Testis (tissue), 2 donors: Measurements from ENCODE around the gene NDRG3.
"Not testable (repeated sequence)": the region's sequence is repeated elsewhere in the genome, so short reads cannot be mapped to it uniquely, and the experiment has no call there.

Experiments used
- CTCF ChIP-seq, 3 experiments: fragments of 450-650 bp in 2 of 3; fragments of 200-600 bp in 1 of 3; sonication (generic) in 1 of 3; IDR thresholded peaks; one replicate each; pipeline ENCODE4 v1.5.1; 2016 to 2019; ENCODE audit warnings: antibody characterized with exemption in 3 of 3, mild to moderate bottlenecking in 2 of 3, moderate library complexity in 1 of 3
- POLR2A ChIP-seq: fragments of 450-650 bp; IDR thresholded peaks from one replicate; pipeline ENCODE4 v1.6.1; 2017; ENCODE audit warnings: antibody characterized with exemption, mild to moderate bottlenecking, moderate library complexity

DNA sequence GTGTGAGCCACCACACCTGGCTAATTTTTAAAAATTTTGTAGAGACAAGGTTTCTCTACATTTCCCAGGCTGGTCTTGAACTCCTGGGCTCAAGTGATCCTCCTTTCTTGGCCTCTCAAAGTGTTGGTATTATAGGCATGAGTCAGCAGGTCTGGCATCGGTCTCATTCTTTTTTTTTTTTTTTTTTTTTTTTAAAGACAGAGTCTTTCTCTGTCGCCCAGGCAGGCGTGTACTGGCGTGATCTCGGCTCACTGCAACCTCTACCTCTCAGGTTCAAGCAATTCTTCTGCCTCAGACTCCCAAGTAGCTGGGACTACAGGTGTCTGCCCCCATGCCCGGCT lies 137.5 kb downstream of the NDRG3 start:
- not testable (repeated sequence) for TF ChIP-seq CTCF (IDR thresholded peaks at IDR 0.05); POLR2A
